PC-3 (cell line): ENCODE measurements around the gene PDZRN3.

ENCODE experiments used
- CTCF ChIP-seq: fragments of 300-600 bp; sonication (generic); conservative IDR thresholded peaks from 2 replicates; pipeline ENCODE4 v1.5.1; 2017; ENCODE audit warnings: antibody characterized with exemption, low read depth, mild to moderate bottlenecking, low read length
- EZH2 ChIP-seq: fragments of 300-600 bp; sonication (generic); IDR thresholded peaks from one replicate; pipeline ENCODE4 v1.6.1; 2017; ENCODE audit warnings: antibody characterized with exemption, mild to moderate bottlenecking, low read length; ENCODE audit not compliant: unreplicated experiment
- EZH2phosphoT487 ChIP-seq: fragments of 300-600 bp; sonication (generic); IDR thresholded peaks from 2 replicates; pipeline ENCODE4 v1.6.1; 2018; ENCODE audit warnings: mild to moderate bottlenecking, antibody characterized with exemption, low read length, borderline replicate concordance

- no peak for TF ChIP-seq CTCF
- no peak for TF ChIP-seq EZH2
- no peak for TF ChIP-seq EZH2phosphoT487
Measured at GRCh38 chr3:73576999-73577461, 47.7 kb downstream of the PDZRN3 start.
